Spleen (tissue), 11 donors: ENCODE data around the gene CACNB2. TPM values are rescaled to one million over a fixed set of nuclear protein-coding genes. Genes with fewer than 3 reads are reported as not detected.

Source experiments
- DNase-seq: peaks from one replicate; pipeline ENCODE4 v3.0.0-alpha.2; 2020
- H3K27ac ChIP-seq, 8 donors: fragments of 200-600 bp; sonication (generic) in 7 of 8; 1 replicate in 4 of 8; 2 replicates in 4 of 8; pipeline versions ENCODE4 v1.5.0 to v1.8.0; 2016 to 2021; ENCODE audit warnings: inconsistent platforms in 4 of 8, mild to moderate bottlenecking in 4 of 8, moderate library complexity in 1 of 8
- H3K27me3 ChIP-seq, 7 donors: fragments of 200-600 bp; sonication (generic) in 6 of 7; replicated peaks in 1 of 7; 1 replicate in 4 of 7; 2 replicates in 3 of 7; pipeline versions ENCODE4 v1.5.0 to v1.8.0; 2016 to 2021; ENCODE audit warnings: inconsistent platforms in 3 of 7, mild to moderate bottlenecking in 1 of 7
- H3K36me3 ChIP-seq, 6 donors: fragments of 200-600 bp; sonication (generic) in 5 of 6; 1 replicate in 4 of 6; 2 replicates in 2 of 6; pipeline versions ENCODE4 v1.5.0 to v1.8.0; 2016 to 2021; ENCODE audit warnings: inconsistent platforms in 2 of 6
- H3K4me1 ChIP-seq, 6 donors: fragments of 200-600 bp; sonication (generic) in 5 of 6; 1 replicate in 3 of 6; 2 replicates in 3 of 6; pipeline versions ENCODE4 v1.5.0 to v1.8.0; 2016 to 2021; ENCODE audit warnings: inconsistent platforms in 3 of 6
- H3K4me3 ChIP-seq, 8 donors: fragments of 200-600 bp; sonication (generic) in 7 of 8; 1 replicate in 4 of 8; 2 replicates in 4 of 8; pipeline versions ENCODE4 v1.5.0 to v1.8.0; 2016 to 2021; ENCODE audit warnings: inconsistent platforms in 4 of 8, mild to moderate bottlenecking in 4 of 8, moderate library complexity in 2 of 8
- H3K9me3 ChIP-seq, 8 donors: fragments of 200-600 bp; sonication (generic) in 7 of 8; 1 replicate in 4 of 8; 2 replicates in 4 of 8; pipeline versions ENCODE4 v1.5.0 to v1.8.0; 2016 to 2021; ENCODE audit warnings: inconsistent platforms in 4 of 8
- POLR2A ChIP-seq, 3 donors: fragments of 450-650 bp; IDR thresholded peaks; one replicate each; pipeline ENCODE4 v1.5.1; 2017; ENCODE audit warnings: antibody characterized with exemption in 3 of 3, mild to moderate bottlenecking in 1 of 3
- POLR2AphosphoS5 ChIP-seq, 3 donors: sonication (generic); formaldehyde crosslinking; IDR thresholded peaks; one replicate each; pipeline ENCODE4 v1.5.1; 2017; ENCODE audit warnings: antibody characterized with exemption in 3 of 3
- WGBS, 5 donors: extraction: QIAGEN DNeasy Blood & Tissue Kit in 3 of 5; methylation state at CpG; one replicate each; pipeline versions ENCODE4 v1.1.5 to v1.1.7; 2013 to 2018; 5-methylcytosine and 5-hydroxymethylcytosine counted together
- intact Hi-C: fragments of 100-400 bp; cut with DNase I; formaldehyde crosslinking; loops from one replicate; pipeline ENCODE4 v1.15.0; 2023; ENCODE audit warnings: low total_unique reads
- polyA plus RNA-seq, 3 donors: library from polyadenylated mRNA; stranded (reverse); fragments of 200-250 nt; gene quantifications; one replicate each; pipeline ENCODE4 v1.2.1, GENCODE V29; 2013
- total RNA-seq, 7 donors: library from RNA; depleted of rRNA in 3 of 7; stranded (reverse); fragments of >200 nt in 3 of 7; fragmentation: NEBNext Ultra II Directional in 4 of 7; extraction: Animal tissue kit (Norgen Biotek cat#: 25700) in 4 of 7; gene quantifications; one replicate each; pipeline versions ENCODE4 v1.1.0 to v1.2.1, GENCODE V29; 2016 to 2021
- TF ChIP-seq, protein P1 (sequence below), 11 experiments: fragments of 200-600 bp in 7 of 11; fragments of 450-650 bp in 4 of 11; sonication (generic) in 4 of 11; IDR thresholded peaks in 8 of 11; conservative IDR thresholded peaks in 3 of 11; 1 replicate in 7 of 11; 2 replicates in 4 of 11; pipeline versions ENCODE4 v1.4.0 to v1.8.0; 2016 to 2021; ENCODE audit warnings: antibody characterized with exemption in 11 of 11, inconsistent platforms in 4 of 11, mild to moderate bottlenecking in 1 of 11
- donor health status: healthy with polysubstance abuse.
- donor health status: DM: no; HTN: no; CAD: no; lungs with moderate emphysema.
- donor health status: DM: no; HTN: no; CAD: no.
- donor health status: Bipolar disorder and iron deficiency.
- donor health status: healthy.
- donor health status: DM: no; HTN: no; CAD: no.
- donor health status: DM: yes; HTN: yes; CAD: no.

The CACNB2 gene
- total and polyA plus RNA-seq, 10 donors, result 0.17 to 0.79 (median 0.44) TPM; not detected in 1

DNA sequence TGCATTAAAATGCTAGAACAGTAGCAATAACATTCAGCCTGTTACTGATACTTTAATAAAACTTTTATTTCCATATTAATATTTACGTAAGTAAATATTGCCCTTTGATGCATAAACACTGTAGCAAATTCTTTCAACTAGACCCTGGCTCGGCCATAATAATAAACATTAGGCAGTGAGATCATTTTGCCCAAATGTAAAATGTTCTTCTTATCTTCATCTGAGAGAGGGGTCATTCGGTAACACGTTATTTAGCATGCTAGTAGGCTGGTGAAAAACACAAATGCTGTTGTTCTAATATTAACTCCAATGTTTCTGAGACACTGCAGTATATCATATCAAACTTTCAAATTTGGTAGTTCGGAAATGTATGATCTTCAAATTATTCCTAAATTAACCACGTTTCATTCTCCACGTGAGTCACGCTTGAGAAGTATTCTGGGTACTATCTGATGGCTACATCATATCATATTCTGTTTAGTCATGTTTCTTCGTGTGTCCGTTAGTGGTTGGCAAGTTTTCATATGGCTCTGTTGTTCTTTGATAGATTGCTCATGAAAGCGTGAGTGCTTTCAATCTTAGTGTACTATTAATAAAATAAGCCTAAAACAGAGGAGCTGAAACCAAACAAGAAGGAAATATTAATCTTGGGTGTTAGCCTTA lies 365.4 kb downstream of the CACNB2 start:
- DNase-seq, result no peak
- Histone ChIP-seq H3K4me3 (no peak overlapping the region), H3K36me3 (no peaks in the 10 kb centered on the region), H3K27me3 (no peaks in the 10 kb centered on the region), H3K9me3 (no peaks in the 10 kb centered on the region), H3K4me1 (no peaks in the 10 kb centered on the region), H3K27ac (no peak overlapping the region)
- intact Hi-C loops, result no loop called here
- TF ChIP-seq POLR2A (IDR thresholded peaks at IDR 0.05) (no peak), POLR2AphosphoS5 (IDR thresholded peaks at IDR 0.05) (no peak)
- TF ChIP-seq, protein P1, sequence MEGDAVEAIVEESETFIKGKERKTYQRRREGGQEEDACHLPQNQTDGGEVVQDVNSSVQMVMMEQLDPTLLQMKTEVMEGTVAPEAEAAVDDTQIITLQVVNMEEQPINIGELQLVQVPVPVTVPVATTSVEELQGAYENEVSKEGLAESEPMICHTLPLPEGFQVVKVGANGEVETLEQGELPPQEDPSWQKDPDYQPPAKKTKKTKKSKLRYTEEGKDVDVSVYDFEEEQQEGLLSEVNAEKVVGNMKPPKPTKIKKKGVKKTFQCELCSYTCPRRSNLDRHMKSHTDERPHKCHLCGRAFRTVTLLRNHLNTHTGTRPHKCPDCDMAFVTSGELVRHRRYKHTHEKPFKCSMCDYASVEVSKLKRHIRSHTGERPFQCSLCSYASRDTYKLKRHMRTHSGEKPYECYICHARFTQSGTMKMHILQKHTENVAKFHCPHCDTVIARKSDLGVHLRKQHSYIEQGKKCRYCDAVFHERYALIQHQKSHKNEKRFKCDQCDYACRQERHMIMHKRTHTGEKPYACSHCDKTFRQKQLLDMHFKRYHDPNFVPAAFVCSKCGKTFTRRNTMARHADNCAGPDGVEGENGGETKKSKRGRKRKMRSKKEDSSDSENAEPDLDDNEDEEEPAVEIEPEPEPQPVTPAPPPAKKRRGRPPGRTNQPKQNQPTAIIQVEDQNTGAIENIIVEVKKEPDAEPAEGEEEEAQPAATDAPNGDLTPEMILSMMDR (IDR thresholded peaks at IDR 0.05 in 8 of 11, conservative IDR thresholded peaks at IDR 0.05 in 3 of 11), result no peak
- WGBS, 5 donors, result 79 to 85% (median 83%) methylated on average over 11 of the region's 11 CpGs

DNA sequence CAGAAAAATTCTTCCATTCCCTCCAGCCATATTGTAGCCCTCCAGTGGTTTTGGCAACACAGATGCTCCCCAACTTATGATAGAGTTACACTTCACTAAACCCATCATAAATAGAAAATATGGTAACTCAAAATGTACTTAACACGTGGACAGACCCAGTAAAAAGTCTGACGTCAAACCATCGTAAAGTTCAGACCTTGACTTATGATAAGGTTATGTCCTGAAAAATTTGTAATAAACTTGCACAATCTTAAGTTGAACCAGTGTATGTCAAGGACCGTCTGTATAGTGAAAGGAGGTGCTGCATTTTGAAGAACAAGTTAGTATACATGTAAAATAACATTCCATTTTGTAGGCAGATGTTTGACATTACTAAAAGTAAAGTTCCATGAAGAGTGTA lies 368.4 kb downstream of the CACNB2 start:
- H3K27me3 ChIP-seq, result no peaks in the 10 kb centered on the region
- no peak for DNase-seq
- H3K9me3 ChIP-seq, result peaks cover 0 to 9% (median 0%) of the 10 kb centered on the region in 8 donors
- no peak overlapping the region for H3K4me3 ChIP-seq
- intact Hi-C loops, result no loop called here
- WGBS, 5 donors, result 77 to 89% (median 88%) methylated on average over 4 of the region's 4 CpGs
- H3K4me1 ChIP-seq, result no peaks in the 10 kb centered on the region
- H3K36me3 ChIP-seq, result no peaks in the 10 kb centered on the region
- TF ChIP-seq, protein P1 (IDR thresholded peaks at IDR 0.05 in 8 of 11, conservative IDR thresholded peaks at IDR 0.05 in 3 of 11), result no peak
- no peak overlapping the region for H3K27ac ChIP-seq

DNA sequence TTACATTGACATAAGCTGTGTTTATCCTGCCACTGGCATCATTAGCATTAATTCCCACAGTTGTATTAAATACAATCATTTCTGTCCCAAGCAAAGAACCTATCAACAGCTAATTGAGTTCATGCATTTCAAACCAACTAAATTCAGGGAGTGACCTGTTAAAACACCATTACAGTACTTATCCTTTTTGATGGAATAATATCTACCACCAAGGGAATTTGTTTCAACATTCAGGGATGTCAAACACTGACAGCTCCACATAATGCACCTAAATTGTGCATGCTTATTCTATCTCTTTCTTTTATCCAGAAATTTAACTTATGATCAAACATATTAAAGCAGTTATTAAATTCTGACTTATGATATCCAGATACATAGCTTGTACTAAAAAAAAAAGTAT lies 374.3 kb downstream of the CACNB2 start:
- no peak overlapping the region for H3K4me3 ChIP-seq
- peaks cover 0 to 9% (median 0%) of the 10 kb centered on the region in 8 donors for H3K9me3 ChIP-seq
- intact Hi-C loops, result no loop called here
- H3K27ac ChIP-seq, result no peak overlapping the region
- no peaks in the 10 kb centered on the region for H3K4me1 ChIP-seq
- H3K27me3 ChIP-seq, result peaks cover 0 to 4% (median 0%) of the 10 kb centered on the region in 7 donors
- DNase-seq, result no peak
- H3K36me3 ChIP-seq, result no peaks in the 10 kb centered on the region
- TF ChIP-seq, protein P1 (IDR thresholded peaks at IDR 0.05 in 8 of 11, conservative IDR thresholded peaks at IDR 0.05 in 3 of 11), result no peak
- TF ChIP-seq POLR2A (IDR thresholded peaks at IDR 0.05) (no peak), POLR2AphosphoS5 (IDR thresholded peaks at IDR 0.05) (no peak)

DNA sequence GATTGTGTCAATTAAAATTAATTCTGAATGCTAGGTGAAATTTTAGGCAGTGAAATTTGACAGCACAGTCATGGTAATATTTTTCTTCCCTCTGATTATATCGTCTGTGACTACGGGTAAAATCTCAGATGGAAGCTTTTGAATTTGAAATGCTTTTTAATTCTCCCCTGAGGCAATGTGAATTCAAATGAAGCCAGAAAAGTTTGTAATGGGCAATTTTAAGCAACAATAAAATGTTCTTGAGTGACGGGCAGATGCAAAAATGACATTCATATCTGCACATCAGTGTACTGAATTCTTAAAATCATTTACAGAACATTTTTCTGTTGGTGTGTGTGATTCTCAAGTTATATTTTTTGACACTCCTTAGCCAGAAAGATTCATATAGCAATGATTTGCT lies 376.6 kb downstream of the CACNB2 start:
- H3K27me3 ChIP-seq, result peaks cover 0 to 4% (median 0%) of the 10 kb centered on the region in 7 donors
- no peak overlapping the region for H3K27ac ChIP-seq
- no peaks in the 10 kb centered on the region for H3K4me1 ChIP-seq
- WGBS, 5 donors, result 91 to 97% (median 94%) methylated on average over 3 of the region's 3 CpGs
- no peak for DNase-seq
- no peak overlapping the region for H3K4me3 ChIP-seq
- intact Hi-C loops, result no loop called here
- TF ChIP-seq POLR2AphosphoS5 (IDR thresholded peaks at IDR 0.05) (no peak), POLR2A (IDR thresholded peaks at IDR 0.05) (no peak)
- TF ChIP-seq, protein P1 (IDR thresholded peaks at IDR 0.05 in 8 of 11, conservative IDR thresholded peaks at IDR 0.05 in 3 of 11), result no peak
- H3K9me3 ChIP-seq, result peaks cover 0 to 9% (median 0%) of the 10 kb centered on the region in 8 donors
- H3K36me3 ChIP-seq, result no peaks in the 10 kb centered on the region
